Measurements from ENCODE around the gene IRX4.

The IRX4 gene

DNA sequence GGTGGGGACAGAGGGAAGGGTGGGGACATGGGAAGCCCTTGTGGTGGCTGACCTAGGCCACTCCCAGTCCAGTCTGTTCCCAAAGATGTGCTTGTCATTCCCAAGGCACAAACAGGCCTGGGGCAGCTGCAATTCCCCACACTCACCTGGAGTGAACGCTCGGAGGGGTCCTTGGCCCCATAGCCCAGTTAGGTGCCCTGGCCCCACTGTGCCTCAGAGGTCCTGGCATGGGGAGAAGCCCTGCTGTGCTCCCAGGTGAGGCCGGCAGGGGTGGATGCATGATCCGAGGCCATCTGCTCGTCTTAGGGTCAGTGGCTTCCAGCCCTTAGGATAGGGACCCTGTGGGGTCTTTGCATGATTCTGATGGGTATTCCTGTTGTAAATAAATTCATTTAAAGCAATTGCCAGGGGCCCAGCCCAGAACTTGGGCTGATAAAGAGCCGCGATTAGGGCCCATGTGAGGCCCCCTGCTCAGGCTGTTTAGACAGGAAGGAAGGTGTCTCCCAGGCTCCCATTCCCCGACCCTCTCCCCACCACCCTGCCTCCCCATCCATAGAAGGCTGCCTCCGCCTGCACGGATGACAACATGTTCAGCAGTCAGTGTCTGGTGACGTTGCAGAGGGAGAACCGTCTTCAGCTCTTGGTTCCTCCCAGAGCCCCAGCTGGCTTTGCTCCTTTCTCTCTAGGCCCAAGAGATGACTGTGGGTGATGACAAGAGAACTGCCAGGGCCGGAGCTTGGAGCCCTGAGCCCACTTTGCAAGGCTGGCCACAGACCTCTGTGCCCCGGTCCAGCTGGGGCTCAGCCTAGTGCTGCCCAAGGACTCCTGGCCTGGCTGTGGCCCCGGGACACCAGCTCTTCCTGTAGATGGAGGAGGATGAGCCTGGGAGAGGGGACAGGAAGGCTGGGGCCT is 28.4 kb upstream of the IRX4 start (continued):
- TF ChIP-seq ZNF565 (CRISPR knock-in tag; conservative IDR thresholded peaks at IDR 0.05; ENCODE audit: low read depth), result no peak
- no peak for TF ChIP-seq SNAI2 (CRISPR knock-in tag; IDR thresholded peaks at IDR 0.05)

GRCh38 chr5:1910081-1910760 is 27.5 kb upstream of the IRX4 start:
- ATAC-seq, result no peak
- no peak for TF ChIP-seq ESRRG (CRISPR knock-in tag; IDR thresholded peaks at IDR 0.05)
- TF ChIP-seq ZC3H10 (CRISPR knock-in tag; IDR thresholded peaks at IDR 0.05), result no peak
- TF ChIP-seq, protein P1, sequence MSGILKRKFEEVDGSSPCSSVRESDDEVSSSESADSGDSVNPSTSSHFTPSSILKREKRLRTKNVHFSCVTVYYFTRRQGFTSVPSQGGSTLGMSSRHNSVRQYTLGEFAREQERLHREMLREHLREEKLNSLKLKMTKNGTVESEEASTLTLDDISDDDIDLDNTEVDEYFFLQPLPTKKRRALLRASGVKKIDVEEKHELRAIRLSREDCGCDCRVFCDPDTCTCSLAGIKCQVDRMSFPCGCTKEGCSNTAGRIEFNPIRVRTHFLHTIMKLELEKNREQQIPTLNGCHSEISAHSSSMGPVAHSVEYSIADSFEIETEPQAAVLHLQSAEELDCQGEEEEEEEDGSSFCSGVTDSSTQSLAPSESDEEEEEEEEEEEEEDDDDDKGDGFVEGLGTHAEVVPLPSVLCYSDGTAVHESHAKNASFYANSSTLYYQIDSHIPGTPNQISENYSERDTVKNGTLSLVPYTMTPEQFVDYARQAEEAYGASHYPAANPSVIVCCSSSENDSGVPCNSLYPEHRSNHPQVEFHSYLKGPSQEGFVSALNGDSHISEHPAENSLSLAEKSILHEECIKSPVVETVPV (CRISPR knock-in tag; IDR thresholded peaks at IDR 0.05), result no peak
- no peak for TF ChIP-seq TCF4 (CRISPR knock-in tag; IDR thresholded peaks at IDR 0.05; ENCODE audit: borderline replicate concordance)
- no peak for TF ChIP-seq OSR1 (CRISPR knock-in tag; IDR thresholded peaks at IDR 0.05)
- no peak for TF ChIP-seq ZFP30 (CRISPR knock-in tag; IDR thresholded peaks at IDR 0.05)
- no peak for TF ChIP-seq TOX (CRISPR knock-in tag; IDR thresholded peaks at IDR 0.05; ENCODE audit: borderline replicate concordance)
- TF ChIP-seq, protein P2, sequence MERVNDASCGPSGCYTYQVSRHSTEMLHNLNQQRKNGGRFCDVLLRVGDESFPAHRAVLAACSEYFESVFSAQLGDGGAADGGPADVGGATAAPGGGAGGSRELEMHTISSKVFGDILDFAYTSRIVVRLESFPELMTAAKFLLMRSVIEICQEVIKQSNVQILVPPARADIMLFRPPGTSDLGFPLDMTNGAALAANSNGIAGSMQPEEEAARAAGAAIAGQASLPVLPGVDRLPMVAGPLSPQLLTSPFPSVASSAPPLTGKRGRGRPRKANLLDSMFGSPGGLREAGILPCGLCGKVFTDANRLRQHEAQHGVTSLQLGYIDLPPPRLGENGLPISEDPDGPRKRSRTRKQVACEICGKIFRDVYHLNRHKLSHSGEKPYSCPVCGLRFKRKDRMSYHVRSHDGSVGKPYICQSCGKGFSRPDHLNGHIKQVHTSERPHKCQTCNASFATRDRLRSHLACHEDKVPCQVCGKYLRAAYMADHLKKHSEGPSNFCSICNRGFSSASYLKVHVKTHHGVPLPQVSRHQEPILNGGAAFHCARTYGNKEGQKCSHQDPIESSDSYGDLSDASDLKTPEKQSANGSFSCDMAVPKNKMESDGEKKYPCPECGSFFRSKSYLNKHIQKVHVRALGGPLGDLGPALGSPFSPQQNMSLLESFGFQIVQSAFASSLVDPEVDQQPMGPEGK (CRISPR knock-in tag; IDR thresholded peaks at IDR 0.05; ENCODE audit: borderline replicate concordance), result no peak
- TF ChIP-seq ZNF8 (CRISPR knock-in tag; IDR thresholded peaks at IDR 0.05), result no peak
- TF ChIP-seq PPARA (CRISPR knock-in tag; IDR thresholded peaks at IDR 0.05; ENCODE audit: borderline replicate concordance), result no peak
- no peak for TF ChIP-seq ZNF70 (CRISPR knock-in tag; IDR thresholded peaks at IDR 0.05)
- TF ChIP-seq, protein P3, sequence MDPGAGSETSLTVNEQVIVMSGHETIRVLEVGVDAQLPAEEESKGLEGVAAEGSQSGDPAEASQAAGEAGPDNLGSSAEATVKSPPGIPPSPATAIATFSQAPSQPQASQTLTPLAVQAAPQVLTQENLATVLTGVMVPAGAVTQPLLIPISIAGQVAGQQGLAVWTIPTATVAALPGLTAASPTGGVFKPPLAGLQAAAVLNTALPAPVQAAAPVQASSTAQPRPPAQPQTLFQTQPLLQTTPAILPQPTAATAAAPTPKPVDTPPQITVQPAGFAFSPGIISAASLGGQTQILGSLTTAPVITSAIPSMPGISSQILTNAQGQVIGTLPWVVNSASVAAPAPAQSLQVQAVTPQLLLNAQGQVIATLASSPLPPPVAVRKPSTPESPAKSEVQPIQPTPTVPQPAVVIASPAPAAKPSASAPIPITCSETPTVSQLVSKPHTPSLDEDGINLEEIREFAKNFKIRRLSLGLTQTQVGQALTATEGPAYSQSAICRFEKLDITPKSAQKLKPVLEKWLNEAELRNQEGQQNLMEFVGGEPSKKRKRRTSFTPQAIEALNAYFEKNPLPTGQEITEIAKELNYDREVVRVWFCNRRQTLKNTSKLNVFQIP (CRISPR knock-in tag; IDR thresholded peaks at IDR 0.05; ENCODE audit: borderline replicate concordance, low read depth), result no peak
- TF ChIP-seq CSDC2 (CRISPR knock-in tag; IDR thresholded peaks at IDR 0.05), result no peak
- TF ChIP-seq RARB (CRISPR knock-in tag; IDR thresholded peaks at IDR 0.05), result no peak
- TF ChIP-seq ZNF565 (CRISPR knock-in tag; conservative IDR thresholded peaks at IDR 0.05; ENCODE audit: low read depth), result no peak
- TF ChIP-seq GLIS3 (CRISPR knock-in tag; IDR thresholded peaks at IDR 0.05), result no peak

DNA sequence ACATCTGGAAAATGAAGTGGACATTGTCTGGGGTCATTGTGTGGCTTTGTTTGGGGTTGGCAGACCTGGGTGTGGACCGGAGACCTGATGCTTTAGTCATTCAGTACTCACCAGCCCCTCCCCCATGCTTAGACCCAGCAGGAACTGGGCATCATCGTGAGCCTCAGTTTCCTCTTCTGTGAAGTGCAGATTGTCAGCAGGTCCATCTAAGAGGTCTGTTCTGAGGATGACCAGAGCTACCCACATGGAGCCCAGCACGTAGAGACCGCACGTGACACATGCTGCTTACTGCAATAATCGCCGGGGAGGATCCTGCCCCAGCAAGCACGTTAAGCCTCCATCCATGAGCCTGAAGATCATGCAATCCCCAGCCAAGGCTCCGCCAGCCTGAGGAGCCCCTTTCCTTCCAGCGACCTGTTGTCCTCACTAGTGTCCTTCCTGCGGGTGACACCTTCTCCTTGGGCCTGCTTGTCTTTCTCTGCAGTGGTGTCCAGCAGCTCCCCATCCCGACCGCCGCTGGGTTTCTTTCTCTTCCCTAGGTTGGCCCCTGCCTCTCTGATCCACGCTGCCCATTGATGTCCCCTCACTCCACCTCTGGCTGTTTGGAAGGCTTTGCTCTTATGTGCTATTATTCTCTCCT is 26.7 kb upstream of the IRX4 start:
- no peak for ATAC-seq
- TF ChIP-seq ESRRG (CRISPR knock-in tag; IDR thresholded peaks at IDR 0.05), result no peak
- no peak for TF ChIP-seq OSR1 (CRISPR knock-in tag; IDR thresholded peaks at IDR 0.05)
- no peak for TF ChIP-seq TCF4 (CRISPR knock-in tag; IDR thresholded peaks at IDR 0.05; ENCODE audit: borderline replicate concordance)
- TF ChIP-seq ZNF70 (CRISPR knock-in tag; IDR thresholded peaks at IDR 0.05), result no peak
- no peak for TF ChIP-seq SNAI2 (CRISPR knock-in tag; IDR thresholded peaks at IDR 0.05)
- TF ChIP-seq, protein P2 (CRISPR knock-in tag; IDR thresholded peaks at IDR 0.05; ENCODE audit: borderline replicate concordance), result no peak
- no peak for TF ChIP-seq RARB (CRISPR knock-in tag; IDR thresholded peaks at IDR 0.05)
- TF ChIP-seq ZC3H10 (CRISPR knock-in tag; IDR thresholded peaks at IDR 0.05), result no peak
- TF ChIP-seq, protein P1 (CRISPR knock-in tag; IDR thresholded peaks at IDR 0.05), result no peak
- TF ChIP-seq, protein P4, sequence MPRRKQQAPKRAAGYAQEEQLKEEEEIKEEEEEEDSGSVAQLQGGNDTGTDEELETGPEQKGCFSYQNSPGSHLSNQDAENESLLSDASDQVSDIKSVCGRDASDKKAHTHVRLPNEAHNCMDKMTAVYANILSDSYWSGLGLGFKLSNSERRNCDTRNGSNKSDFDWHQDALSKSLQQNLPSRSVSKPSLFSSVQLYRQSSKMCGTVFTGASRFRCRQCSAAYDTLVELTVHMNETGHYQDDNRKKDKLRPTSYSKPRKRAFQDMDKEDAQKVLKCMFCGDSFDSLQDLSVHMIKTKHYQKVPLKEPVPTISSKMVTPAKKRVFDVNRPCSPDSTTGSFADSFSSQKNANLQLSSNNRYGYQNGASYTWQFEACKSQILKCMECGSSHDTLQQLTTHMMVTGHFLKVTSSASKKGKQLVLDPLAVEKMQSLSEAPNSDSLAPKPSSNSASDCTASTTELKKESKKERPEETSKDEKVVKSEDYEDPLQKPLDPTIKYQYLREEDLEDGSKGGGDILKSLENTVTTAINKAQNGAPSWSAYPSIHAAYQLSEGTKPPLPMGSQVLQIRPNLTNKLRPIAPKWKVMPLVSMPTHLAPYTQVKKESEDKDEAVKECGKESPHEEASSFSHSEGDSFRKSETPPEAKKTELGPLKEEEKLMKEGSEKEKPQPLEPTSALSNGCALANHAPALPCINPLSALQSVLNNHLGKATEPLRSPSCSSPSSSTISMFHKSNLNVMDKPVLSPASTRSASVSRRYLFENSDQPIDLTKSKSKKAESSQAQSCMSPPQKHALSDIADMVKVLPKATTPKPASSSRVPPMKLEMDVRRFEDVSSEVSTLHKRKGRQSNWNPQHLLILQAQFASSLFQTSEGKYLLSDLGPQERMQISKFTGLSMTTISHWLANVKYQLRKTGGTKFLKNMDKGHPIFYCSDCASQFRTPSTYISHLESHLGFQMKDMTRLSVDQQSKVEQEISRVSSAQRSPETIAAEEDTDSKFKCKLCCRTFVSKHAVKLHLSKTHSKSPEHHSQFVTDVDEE (CRISPR knock-in tag; IDR thresholded peaks at IDR 0.05), result no peak
- TF ChIP-seq ZNF8 (CRISPR knock-in tag; IDR thresholded peaks at IDR 0.05), result no peak
- no peak for TF ChIP-seq CREB5 (CRISPR knock-in tag; IDR thresholded peaks at IDR 0.05; ENCODE audit: low read depth)
- TF ChIP-seq ZNF565 (CRISPR knock-in tag; conservative IDR thresholded peaks at IDR 0.05; ENCODE audit: low read depth), result no peak
- no peak for TF ChIP-seq ARNTL (CRISPR knock-in tag; IDR thresholded peaks at IDR 0.05; ENCODE audit: borderline replicate concordance, low read depth)
- TF ChIP-seq ZFP30 (CRISPR knock-in tag; IDR thresholded peaks at IDR 0.05), result no peak
- TF ChIP-seq CSDC2 (CRISPR knock-in tag; IDR thresholded peaks at IDR 0.05), result no peak
- TF ChIP-seq ISL1 (CRISPR knock-in tag; IDR thresholded peaks at IDR 0.05), result no peak
- no peak for TF ChIP-seq GLIS3 (CRISPR knock-in tag; IDR thresholded peaks at IDR 0.05)
